GM18526 (cell line): Measurements from ENCODE around the gene CAMK2D.

Source experiments
- POLR2A ChIP-seq: IDR thresholded peaks from 3 replicates; pipeline ENCODE4 v1.6.1; 2011; ENCODE audit not compliant: insufficient read length; ENCODE audit errors: extremely low read depth

Gene CAMK2D

GRCh38 chr4:113617195-113617594 lies 144.3 kb downstream of the CAMK2D start:
- no peak for TF ChIP-seq POLR2A

- TF ChIP-seq POLR2A, result no peak
Observed at GRCh38 chr4:113616443-113616842, 145.1 kb downstream of the CAMK2D start.

GRCh38 chr4:113614414-113614813 lies 147.1 kb downstream of the CAMK2D start:
- no peak for TF ChIP-seq POLR2A

DNA sequence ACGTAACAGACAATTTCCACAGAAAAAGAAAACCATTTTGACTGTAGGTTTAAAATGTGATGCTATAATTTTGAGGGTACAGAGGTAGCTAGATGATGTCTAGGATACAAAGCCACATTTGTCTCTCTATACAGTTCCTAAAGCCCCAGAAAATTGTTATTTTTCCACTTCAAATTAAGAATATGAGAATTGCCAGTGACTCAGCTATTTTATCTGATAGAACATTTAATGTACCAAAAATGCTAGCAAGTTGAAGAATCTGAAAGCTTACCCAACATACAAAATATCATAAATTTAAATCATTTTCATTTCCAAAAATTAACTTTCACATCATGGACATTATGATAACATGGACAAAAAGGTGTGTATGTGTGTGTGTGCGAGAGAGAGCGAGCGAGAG lies 148.0 kb downstream of the CAMK2D start:
- no peak for TF ChIP-seq POLR2A

- no peak for TF ChIP-seq POLR2A
Observed at GRCh38 chr4:113610537-113610936, 151.0 kb downstream of the CAMK2D start.

DNA sequence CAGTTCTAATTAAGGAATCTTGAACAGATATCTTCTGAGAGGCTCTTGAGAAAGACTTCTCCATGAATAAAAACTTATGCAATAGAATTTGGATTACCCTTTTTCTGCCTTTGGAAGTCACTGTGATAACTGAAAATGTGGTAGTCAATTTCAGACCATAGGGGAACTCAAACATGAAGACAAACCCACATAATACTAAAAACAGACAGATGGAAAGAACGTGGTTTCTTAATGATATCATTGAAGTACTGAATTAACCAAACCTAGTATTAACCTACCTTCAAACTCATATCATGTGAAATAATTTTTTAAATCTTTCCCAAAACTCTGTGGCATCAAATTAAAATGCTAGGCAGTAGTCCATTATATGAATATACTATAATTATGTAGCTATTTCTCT lies 153.5 kb downstream of the CAMK2D start:
- TF ChIP-seq POLR2A, result no peak

- TF ChIP-seq POLR2A, result no peak
Observed at GRCh38 chr4:113607147-113607720, 154.3 kb downstream of the CAMK2D start.

GRCh38 chr4:113604955-113605354 lies 156.6 kb downstream of the CAMK2D start:
- no peak for TF ChIP-seq POLR2A

DNA sequence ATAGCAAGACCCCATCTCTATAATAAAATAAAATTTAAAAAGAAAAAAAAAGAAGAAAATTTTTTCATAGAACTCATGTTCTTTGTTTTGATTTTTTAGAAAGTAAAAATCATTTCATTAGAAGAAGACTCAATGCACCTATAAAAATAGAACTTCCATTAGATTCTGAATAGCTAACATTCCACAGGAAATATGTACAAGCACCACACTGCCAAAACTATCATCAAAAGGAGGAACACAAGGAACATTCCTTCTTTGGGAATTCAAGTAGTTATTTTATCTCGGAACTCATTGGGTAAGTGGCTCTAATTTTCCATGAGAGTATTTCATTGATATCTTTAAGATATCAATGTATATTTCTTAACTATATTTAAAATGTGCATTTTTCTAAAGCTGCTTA lies 157.6 kb downstream of the CAMK2D start:
- TF ChIP-seq POLR2A, result no peak

- TF ChIP-seq POLR2A, result no peak
Observed at GRCh38 chr4:113602646-113603228, 158.8 kb downstream of the CAMK2D start.

DNA sequence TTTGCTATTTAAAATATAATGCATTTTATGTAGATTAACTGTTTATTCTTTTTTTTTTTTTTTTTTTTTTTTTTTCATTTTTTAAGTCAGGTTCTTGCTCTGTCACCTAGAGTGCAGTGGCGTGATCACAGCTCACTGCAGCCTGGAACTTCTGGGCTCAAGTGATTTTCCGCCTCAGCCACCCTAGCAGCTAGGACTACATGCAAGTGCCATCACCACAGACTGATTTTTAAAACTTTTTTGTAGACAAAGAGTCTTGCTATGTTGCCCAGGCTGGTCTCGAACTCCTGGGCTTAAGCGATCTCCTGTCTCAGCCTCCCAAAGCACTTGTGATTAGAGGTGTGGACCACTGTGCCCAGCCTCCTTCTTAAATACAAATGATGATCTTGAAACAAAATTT lies 159.9 kb downstream of the CAMK2D start:
- TF ChIP-seq POLR2A, result no peak

- no peak for TF ChIP-seq POLR2A
Observed at GRCh38 chr4:113596396-113596795, 165.1 kb downstream of the CAMK2D start.

DNA sequence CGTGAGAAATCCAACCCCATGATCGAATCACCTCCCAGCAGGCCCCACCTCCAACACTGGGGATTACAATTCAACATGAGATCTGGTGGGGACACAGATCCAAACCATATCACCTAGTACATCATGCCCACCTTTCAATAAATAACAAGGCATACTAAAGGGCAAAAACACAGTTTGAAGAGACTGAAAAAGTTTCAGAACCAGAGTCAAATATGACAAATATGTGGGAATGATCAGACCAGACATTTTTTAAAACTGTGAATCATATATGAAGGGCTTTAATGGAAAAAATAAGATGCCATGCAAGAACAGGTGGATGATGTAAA lies 167.3 kb downstream of the CAMK2D start:
- no peak for TF ChIP-seq POLR2A

- no peak for TF ChIP-seq POLR2A
Observed at GRCh38 chr4:113593400-113594230, 167.9 kb downstream of the CAMK2D start.

DNA sequence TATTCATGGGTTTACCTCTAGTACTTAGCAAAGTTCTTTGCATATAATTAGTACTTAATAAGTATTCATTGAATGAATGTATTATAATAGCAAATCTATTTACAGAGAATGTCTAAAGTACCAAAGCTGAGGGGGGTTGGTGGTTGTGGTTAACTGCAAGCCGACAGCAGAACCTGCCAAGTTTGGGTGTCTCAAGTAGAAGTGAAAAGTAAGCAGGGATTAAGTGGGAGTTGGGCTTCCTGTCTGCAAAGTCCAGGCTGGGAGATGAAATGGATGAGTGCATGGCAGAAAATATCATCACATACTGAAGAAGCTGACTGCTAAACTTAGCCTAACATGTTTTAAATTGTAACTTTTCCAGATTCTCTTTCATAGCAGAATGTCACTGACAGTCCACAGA lies 169.6 kb downstream of the CAMK2D start:
- TF ChIP-seq POLR2A, result no peak

- no peak for TF ChIP-seq POLR2A
Observed at GRCh38 chr4:113588895-113589668, 172.5 kb downstream of the CAMK2D start.
